Iris pigment epithelial cell (primary cell): ENCODE data around the gene CDCA3.
"Not testable (repeated sequence)": the region's sequence is repeated elsewhere in the genome, so short reads cannot be mapped to it uniquely, and the experiment has no call there.

Experiments used
- DNase-seq: peaks from one replicate; pipeline ENCODE4 v3.0.0-alpha.2; 2011; ENCODE audit warnings: low read depth

The CDCA3 gene

DNA sequence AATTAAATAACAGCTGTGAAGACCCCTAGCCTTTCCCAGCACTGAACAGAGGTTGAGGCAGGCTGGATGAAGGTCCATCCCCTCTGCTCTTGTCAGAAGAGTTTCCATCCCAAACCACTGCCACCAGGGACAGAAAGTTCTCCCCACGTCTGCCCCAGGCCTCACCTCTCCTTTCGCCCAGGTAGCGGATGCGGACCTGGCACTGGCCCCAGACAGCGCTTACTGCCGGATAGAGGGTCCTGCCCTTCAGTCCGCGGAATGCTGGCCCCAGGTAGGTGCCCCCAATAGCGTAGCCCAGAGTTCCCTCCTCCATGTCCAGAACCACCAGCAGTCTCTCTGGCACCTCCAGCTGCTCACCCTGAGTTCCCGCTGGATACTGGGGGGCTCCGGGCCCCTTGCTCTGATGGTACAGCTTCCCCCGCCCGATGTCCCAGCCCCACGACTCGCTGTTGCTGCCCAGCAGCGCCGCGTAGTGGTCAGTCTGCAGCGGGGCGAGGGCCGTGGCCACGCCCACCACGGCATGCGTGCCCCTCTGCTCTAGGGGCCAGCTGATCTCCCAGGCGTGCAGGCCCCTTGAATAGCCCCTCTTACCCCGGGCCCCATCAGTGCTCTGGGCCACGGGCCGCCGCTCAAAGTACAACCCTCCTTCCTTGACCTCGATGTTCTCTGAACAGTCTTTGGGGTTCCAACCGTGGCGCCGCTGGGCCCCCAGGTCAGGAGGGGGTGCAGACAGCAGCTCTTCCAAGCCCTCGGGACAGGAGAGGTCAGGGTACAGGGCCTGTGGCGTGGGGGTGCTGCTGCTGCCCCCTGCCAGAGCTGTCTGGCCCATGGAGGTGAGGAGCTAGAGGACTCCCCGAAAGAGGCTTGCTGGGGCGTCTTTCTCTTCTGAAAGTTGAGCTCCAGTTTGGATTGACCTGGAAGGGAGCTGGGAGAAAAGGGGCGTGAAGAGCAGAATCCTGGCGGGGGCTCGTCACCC is 21.3 kb upstream of the CDCA3 start:
- peak; percentile 59 for DNase-seq

DNA sequence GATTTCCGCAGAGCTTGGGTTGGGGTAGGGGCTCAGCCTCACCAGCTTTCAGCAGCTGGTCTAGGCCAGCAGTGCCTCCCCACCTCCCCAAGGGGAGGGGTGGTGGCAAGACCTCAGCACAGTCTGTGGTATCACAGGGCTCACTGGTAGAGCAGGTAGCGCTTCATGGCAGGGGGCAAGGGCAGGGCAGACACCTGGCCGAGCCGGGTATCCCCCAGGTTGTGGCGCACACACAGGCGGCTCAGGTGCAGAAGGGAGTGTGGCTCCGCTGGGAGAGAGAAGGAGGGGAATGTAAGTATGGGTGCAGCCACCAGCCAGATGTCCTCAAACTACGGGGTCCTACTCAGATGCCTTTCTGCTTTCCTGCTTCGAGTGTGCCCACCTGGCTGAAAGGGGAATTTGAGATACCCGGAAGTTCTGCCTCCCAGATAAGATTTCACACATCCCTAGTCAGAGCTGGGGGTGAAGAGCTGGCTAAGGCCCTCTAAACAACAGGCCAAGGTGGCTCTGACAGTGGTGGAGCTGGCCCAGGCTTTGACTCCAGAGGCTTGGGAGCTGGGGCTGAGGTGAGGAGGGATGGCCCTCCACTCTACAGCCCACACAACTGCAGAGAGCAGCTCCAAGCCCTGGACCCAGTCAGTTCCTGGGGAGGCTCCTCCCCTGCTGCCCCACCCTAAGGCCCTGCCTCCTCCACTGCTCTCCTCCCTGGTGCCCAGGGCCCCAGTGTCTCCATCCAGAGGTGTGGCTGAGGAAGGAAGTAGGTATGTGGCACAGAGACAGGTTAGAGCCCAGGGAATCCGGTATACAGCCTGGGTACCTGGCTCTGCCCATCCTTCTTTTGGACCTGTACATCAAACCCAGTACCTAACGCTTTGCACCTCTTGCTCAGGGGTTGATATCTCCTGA is 20.2 kb upstream of the CDCA3 start:
- DNase-seq, result no peak

DNA sequence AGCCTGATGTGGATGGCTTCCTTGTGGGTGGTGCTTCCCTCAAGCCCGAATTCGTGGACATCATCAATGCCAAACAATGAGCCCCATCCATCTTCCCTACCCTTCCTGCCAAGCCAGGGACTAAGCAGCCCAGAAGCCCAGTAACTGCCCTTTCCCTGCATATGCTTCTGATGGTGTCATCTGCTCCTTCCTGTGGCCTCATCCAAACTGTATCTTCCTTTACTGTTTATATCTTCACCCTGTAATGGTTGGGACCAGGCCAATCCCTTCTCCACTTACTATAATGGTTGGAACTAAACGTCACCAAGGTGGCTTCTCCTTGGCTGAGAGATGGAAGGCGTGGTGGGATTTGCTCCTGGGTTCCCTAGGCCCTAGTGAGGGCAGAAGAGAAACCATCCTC is 19.2 kb upstream of the CDCA3 start:
- DNase-seq, result not testable (repeated sequence)

DNA sequence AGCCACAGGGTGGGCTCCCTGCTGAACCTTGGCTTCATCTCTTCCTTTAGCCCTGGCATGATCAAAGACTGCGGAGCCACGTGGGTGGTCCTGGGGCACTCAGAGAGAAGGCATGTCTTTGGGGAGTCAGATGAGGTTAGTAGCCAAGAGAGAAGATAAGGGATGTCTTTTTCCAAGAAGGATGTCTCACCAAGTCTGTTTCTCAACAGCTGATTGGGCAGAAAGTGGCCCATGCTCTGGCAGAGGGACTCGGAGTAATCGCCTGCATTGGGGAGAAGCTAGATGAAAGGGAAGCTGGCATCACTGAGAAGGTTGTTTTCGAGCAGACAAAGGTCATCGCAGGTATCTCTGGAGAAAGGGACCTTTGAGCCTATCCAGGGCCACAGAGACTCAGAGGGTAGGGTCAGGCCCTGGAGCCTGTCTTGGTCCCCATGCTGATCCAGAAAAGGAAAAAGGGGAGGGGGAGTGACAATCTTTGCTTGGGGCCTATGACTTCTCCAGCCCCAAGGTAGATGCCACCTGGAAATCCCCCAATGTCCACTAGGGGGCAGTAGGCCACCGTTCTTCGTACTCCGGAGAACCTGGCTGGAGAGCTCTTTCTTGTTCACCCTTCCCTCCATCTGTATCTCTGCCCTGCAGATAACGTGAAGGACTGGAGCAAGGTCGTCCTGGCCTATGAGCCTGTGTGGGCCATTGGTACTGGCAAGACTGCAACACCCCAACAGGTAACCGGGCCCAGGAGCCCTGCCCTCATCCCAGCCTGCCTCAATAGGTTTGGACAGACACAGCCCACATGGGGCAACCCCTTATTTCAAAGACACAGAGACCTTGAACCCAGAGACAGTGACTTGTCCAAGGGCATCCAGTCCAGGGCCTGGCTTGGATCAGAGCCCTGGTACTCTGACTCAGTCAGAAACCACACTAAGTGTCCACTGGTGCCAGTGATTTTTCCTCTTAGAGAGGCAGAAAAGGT is 18.2 kb upstream of the CDCA3 start:
- DNase-seq, result peak; percentile 61

DNA sequence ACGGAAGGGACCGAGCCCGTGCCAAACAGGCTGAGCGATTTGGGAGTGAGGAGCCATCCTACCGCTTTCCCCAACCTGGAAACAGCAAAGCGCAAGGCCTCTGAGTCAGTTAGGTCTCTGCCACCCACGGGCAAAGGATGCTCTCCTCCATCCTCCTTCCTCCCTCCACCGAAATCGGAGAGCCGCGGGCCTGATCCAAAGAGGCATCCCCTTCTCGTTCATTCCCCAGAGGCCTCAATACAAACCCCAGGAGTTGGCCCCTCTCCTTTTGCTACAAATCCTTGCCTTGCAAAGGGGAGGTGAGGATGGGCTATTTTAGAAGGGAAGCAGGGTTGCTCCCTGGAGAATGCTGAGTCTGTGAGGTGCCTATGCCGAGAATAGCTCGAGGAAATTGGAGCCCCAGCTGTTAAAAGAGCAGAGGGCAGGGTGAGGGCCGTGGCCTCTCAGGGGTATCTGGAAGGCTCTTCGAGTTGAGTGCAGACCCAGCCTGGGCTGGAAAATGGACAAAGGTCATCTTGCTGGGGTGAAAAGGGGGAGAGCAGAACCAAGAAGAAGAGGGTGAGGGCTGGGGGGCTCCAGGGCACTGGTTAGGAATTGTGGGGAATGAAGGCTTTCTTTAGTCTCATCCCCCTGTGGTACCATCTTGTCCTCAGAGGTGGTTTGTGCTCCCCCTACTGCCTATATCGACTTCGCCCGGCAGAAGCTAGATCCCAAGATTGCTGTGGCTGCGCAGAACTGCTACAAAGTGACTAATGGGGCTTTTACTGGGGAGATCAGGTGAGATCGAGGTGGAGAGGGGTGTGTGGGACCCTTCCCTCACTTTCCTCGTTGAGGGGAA is 17.3 kb upstream of the CDCA3 start:
- no peak for DNase-seq

DNA sequence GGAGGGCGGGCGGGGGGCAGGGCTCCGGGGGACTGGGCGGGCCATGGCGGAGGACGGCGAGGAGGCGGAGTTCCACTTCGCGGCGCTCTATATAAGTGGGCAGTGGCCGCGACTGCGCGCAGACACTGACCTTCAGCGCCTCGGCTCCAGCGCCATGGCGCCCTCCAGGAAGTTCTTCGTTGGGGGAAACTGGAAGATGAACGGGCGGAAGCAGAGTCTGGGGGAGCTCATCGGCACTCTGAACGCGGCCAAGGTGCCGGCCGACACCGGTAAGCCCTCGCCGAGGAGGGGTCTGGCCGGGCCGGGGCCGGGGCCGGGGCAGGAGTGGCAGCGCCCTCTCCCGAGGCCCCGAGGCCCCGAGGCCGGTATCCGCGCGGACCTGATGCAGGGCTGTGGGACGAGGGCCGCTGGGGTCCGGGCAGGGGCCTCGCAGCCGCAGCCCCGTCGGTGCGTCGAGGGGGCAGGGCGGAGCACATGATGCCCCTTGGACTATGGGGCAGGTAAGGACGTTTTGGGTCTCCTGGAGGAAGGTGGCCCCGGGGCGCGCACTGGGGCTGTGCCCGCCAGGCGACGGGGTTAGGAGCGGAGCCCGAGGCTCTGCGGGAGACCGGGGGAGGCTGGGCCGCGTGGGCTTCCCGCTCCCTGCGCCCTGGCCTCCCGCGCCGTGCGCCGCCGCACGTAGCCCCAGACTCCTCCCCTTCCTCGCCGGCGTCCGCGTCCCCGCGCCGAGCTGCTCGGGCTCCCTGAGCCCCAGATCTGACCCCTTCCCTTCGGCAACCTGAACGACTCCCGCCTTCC is 16.5 kb upstream of the CDCA3 start, which contains the start of gene TPI1:
Gene TPI1 (plus strand): TSS at position 119 of the 798 bp plus-strand sequence. CDS start 36 bp downstream, at position 155.
- peak; percentile 80 for DNase-seq

DNA sequence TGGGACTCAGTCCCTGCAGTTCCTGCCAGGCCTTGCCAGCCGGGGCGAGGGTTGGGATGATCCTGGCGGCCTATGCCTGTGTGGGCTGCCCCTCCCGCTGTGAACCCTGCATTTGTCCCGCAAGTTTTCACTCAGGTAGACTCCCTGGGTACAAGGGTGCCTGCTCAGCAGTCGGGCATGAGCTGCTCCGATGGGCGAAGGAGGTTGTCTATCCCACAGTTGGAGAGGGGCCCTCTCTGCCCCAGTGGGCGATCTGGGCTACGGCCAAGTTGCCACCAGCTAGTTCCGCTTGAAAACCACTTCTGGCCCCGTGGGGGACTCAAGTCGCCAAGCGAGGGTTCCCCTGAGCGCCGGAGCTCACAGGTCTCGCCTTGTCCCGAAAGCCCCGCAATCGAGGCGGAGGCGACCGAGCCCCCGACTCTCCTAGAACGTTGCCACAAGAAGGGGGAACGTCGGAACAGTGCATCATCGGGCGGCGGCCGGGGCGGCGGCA is 15.9 kb upstream of the CDCA3 start:
- DNase-seq, result no peak

DNA sequence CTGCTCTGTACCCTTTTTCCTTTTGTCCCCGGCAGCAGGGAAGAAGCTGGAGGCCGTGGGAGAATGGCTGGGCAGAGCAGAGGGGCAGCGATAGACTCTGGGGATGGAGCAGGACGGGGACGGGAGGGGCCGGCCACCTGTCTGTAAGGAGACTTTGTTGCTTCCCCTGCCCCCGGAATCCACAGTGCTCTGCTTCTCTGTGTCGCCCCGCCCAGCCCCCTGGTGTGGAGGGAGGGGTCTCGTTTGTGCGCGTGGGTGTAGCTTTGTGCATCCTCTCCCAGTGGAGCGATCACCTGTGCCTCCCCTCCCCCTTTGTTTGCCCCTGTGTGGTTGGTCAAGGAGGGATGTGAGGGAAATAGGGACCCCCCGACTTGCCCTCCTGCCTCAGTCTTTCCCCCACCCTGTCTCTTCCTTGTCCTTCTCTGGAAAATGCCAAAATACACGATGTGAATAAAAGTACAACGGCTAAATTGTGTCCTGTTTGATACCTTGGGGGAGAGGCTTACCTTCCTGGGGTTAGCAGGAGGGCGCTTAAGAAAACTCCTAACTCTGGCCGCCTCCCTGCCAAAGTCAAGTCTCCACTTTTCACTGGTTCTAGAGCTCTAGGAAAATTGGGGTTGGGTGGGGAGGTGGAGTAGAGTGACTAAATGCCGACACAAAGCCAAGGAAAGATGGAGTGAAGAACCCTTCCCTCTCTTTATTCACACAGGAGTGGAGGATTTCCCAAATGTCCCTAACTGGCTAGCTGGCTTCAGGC is 15.3 kb upstream of the CDCA3 start:
- DNase-seq, result no peak

DNA sequence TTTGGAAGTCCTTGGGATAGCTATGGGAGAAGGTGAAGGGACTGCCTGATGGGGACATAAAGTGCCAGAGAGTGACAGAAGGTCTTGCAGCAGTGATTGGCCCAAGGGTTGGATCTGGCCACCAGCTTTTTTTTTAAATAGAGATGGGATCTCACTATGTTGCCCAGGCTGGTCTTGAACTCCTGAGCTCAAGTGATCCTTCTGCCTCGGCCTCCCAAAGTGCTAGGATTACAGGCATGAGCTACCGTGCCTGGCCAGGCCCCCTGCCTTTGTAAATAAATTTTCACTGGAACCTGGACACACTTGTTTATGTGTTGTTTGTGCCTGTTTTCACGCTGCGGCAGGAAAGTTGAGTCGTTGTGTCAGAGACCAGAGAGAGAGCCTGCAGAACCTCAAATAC is 14.2 kb upstream of the CDCA3 start:
- DNase-seq, result not testable (repeated sequence)

DNA sequence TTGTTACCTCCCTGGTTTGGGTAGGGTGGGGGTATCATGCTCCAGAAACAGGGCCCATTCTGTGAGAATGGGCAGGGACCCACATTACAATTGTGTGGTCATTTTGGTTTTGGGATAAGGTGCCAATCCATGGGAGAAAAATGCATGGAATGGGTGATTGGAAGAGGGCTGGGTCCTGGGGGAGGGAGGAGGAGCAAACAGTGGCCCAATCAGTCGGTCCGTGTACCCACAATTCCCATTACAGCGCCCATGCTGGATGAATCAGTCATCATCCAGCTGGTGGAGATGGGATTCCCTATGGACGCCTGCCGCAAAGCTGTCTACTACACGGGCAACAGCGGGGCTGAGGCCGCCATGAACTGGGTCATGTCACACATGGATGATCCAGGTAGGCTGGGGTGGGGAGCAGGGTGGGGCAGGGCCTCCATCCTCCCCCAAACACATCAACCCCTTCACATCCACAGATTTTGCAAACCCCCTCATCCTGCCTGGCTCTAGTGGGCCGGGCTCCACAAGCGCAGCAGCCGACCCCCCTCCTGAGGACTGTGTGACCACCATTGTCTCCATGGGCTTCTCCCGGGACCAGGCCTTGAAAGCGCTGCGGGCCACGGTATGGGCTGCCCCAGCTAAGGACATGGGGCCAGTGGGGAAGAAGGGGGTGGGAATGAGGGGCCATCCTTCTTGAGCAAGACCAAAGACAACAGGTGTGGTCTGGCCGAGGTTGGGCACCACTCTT is 12.7 kb upstream of the CDCA3 start:
- DNase-seq, result no peak

DNA sequence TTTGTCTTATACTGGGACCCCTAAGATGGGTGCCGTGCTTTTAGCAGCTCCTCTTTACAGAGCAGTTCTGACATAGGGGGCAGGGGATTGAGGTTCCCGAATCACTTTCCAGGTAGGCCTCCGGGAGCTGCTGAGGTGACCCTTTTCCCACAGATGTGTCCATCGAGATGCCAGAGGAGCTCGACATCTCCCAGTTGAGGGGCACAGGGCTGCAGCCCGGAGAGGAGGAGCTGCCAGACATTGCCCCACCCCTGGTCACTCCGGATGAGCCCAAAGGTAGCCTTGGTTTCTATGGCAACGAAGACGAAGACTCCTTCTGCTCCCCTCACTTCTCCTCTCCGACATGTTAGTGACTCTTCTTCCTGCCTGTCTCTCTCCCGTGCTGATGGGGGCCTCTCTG is 11.9 kb upstream of the CDCA3 start:
- no peak for DNase-seq

DNA sequence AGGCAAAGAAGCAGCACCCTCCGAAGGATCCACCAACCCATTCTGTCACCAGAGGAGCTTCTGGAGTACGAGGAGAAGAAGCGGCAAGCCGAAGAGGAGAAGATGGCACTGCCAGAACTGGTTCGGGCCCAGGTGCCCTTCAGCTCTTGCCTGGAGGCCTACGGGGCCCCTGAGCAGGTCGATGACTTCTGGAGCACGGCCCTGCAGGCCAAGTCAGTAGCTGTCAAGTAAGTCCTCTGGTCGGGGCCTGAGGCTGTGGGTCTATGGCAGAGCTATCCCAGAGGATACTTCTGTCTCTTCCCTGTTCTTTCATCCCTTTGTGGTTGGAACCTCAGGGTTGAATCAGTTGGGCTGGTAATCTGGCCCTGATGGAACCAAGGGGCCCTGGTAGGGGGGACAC is 10.3 kb upstream of the CDCA3 start:
- no peak for DNase-seq

DNA sequence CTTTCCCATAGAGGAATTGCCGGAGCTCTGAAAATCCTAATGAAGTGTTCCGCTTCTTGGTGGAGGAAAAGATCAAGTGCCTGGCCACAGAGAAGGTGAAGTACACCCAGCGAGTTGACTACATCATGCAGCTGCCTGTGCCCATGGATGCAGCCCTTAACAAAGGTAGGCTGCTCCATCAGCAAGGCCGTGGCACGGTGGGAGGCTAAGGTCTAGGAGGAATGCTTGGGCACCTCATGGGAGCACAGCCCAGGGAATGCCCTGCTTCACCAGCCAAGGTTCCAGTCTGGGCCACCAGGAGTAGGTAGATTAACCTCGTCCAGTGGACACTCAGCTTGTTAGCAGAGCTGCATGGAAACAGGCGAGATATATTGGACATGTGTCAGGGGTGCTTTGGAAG is 9.9 kb upstream of the CDCA3 start:
- DNase-seq, result no peak

DNA sequence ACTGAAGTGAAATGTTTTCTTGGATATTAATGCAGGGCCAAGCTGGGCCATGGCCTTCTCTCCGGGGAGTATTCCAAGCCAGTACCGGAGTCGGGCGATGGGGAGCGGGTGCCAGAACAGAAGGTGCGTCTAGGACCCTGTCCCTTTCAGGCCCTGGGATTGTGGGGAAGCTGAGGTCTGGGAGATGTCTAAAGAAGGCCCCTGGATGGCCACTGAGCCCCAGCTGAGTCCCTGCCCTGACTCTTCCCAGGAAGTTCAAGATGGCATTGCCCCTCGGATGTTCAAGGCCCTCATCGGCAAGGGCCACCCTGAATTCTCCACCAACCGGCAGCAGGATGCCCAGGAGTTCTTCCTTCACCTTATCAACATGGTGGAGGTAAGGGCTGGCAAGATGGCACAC is 9.0 kb upstream of the CDCA3 start:
- DNase-seq, result no peak

DNA sequence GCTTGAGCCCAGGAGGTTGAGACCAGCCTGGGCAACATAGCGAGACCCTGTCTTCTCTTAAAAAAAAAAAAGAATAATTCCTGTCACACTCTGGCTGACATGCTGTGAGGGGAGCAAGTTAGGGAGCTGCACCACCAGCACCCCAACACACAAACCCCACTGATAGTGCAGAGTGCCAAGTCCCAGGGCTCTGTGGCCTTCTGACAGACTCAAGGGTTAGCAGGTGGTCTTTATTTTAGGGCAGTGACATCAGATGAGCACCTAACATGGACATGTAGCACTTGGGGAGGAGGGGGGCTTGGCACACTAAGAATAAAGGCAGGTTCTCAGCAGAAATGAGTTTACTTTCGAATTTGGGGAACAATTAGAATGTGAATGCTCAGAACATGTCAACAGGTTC is 7.7 kb upstream of the CDCA3 start:
- no peak for DNase-seq

DNA sequence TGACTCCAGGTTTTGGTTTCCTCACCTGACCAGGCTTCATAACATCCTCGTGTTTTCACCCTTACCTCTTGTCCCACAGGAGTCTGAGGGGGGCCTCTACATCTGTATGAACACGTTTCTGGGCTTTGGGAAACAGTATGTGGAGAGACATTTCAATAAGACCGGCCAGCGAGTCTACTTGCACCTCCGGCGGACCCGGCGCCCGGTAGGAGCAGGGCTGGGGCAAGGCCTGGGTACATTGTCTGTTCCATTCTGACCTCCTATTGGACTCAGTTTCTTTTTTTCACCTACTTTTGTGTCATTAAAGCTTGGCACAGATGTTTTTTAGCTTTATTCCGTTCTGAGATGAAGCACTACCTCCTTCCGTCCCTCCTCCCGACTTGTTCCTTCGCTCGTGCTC is 4.2 kb upstream of the CDCA3 start:
- DNase-seq, result no peak

DNA sequence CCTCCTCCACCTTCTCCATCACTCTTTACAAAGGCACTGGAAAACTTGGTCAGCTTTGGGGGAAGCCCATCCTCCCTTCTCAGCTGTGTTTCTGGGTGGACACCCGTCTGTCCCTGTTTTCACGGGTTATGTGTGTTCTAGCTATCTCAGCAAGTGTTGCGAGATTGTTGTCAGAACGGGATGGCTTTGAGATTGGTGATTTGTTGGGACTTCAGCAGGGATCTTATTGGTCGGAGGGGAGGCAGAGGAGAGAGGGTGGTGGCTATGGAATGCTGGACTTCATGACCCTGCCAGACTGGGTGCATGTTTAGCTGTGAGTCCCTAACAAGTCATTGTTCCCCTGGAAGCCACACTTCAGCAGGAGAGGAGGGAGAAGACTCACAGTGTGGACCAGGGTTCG is 3.0 kb upstream of the CDCA3 start:
- no peak for DNase-seq

DNA sequence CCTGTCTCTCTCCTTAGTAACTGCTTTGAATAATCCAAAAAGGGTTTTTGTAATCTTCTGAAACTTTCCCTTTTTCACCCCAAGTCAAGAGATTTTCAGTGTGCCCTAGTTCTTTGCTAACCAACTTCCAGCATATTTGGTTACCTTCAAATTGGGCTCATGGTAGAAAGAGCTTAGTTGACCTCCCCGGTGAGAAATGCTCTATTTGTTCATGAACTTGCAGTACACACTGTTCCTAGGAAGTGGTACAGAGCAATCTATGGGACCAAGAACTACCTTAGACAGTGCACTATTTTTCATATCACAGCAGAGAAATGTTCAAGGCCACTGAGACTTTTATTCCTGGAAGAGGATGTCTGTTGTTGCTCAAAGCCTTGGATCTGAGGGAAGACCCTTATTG is 2.5 kb upstream of the CDCA3 start:
- no peak for DNase-seq
